NCI-H2171 treated with DMSO at 0.1 percent for 48 hours (cell line): ENCODE results near the gene LPO.
A peak's percentile ranks its signal among the peaks of the same experiment; 100 is the strongest.

ENCODE experiments used
- DNase-seq: peaks from one replicate; lab custom pipeline; 2025; lab: John Stamatoyannopoulos, UW

The LPO gene

GRCh38 chr17:58262149-58262548 is 23.8 kb downstream of the LPO start:
- no peak for DNase-seq

GRCh38 chr17:58263773-58264172 is 25.4 kb downstream of the LPO start:
- DNase-seq = peak; percentile 52

- no peak for DNase-seq
These were observed 26.2 kb downstream of the LPO start for GRCh38 chr17:58264407-58265103.

GRCh38 chr17:58265271-58265670 is 26.9 kb downstream of the LPO start:
- no peak for DNase-seq

- no peak for DNase-seq
These were observed 27.8 kb downstream of the LPO start for GRCh38 chr17:58265902-58266875.

- no peak for DNase-seq
These were observed 29.3 kb downstream of the LPO start for GRCh38 chr17:58267347-58268324.

- DNase-seq = no peak
These were observed 29.9 kb downstream of the LPO start for GRCh38 chr17:58268326-58268725.

GRCh38 chr17:58268774-58269556 is 30.6 kb downstream of the LPO start:
- no peak for DNase-seq

- no peak for DNase-seq
These were observed 31.3 kb downstream of the LPO start for GRCh38 chr17:58269557-58270291.

- DNase-seq = no peak
These were observed 32.3 kb downstream of the LPO start for GRCh38 chr17:58270476-58271215.

- no peak for DNase-seq
These were observed 33.0 kb downstream of the LPO start for GRCh38 chr17:58271216-58271931.

GRCh38 chr17:58272367-58273280 is 34.2 kb downstream of the LPO start:
- DNase-seq = no peak

GRCh38 chr17:58273453-58274104 is 35.2 kb downstream of the LPO start:
- no peak for DNase-seq

- no peak for DNase-seq
These were observed 37.0 kb downstream of the LPO start for GRCh38 chr17:58275417-58275816.

- DNase-seq = no peak
These were observed 38.0 kb downstream of the LPO start for GRCh38 chr17:58276423-58276822.

- peak; percentile 28 for DNase-seq
These were observed 38.9 kb downstream of the LPO start for GRCh38 chr17:58277107-58277801.
